Occipital lobe (tissue), 2 donors: ENCODE measurements around the gene JPT1. TPM values are rescaled to one million over a fixed set of nuclear protein-coding genes. Genes with fewer than 3 reads are reported as not detected.

Experiments used
- small RNA-seq: library from RNA; depleted of rRNA; stranded (forward); fragments of <200 nt; gene quantifications from one replicate; pipeline ENCODE3, GENCODE V24; 2014
- total RNA-seq: library from RNA; depleted of rRNA; stranded (reverse); fragments of >200 nt; gene quantifications from one replicate; pipeline ENCODE4 v1.2.3, GENCODE V29; 2014

The JPT1 gene
- total RNA-seq, 1 donor from 2014 or later: 548 TPM

Small RNA genes lying within 50 kb of the gene (small RNA-seq; reads per million reads assigned to genes)
- gene RF00019: not detected

Other genes starting within 250 kb of the JPT1 start
- 0.16 TPM for gene USH1G, start 231.3 kb downstream of the JPT1 start, total RNA-seq
- not detected for gene OTOP2, start 230.2 kb downstream of the JPT1 start, total RNA-seq
- gene OTOP3, start 218.6 kb downstream of the JPT1 start, total RNA-seq: not detected
- 13.7 TPM for gene HID1, start 181.8 kb downstream of the JPT1 start, total RNA-seq
- gene CDR2L, start 166.9 kb downstream of the JPT1 start, total RNA-seq: 4.5 TPM
- 8.0 TPM for gene MRPL58, start 141.8 kb downstream of the JPT1 start, total RNA-seq
- gene ATP5PD, start 107.5 kb downstream of the JPT1 start, total RNA-seq: 100 TPM
- gene KCTD2, start 107.3 kb downstream of the JPT1 start, total RNA-seq: 30.4 TPM
- gene SLC16A5, start 66.6 kb downstream of the JPT1 start, total RNA-seq: 1.4 TPM
- 3.0 TPM for gene ARMC7, start 44.5 kb downstream of the JPT1 start, total RNA-seq
- 18.1 TPM for gene NT5C, start 22.8 kb downstream of the JPT1 start, total RNA-seq
- gene SUMO2, start 28.4 kb upstream of the JPT1 start, total RNA-seq: 264 TPM
- gene NUP85, start 51.2 kb upstream of the JPT1 start, total RNA-seq: 25.1 TPM
- 17.6 TPM for gene GGA3, start 107.1 kb upstream of the JPT1 start, total RNA-seq
- 29.5 TPM for gene MRPS7, start 107.4 kb upstream of the JPT1 start, total RNA-seq
- 5.0 TPM for gene MIF4GD, start 116.7 kb upstream of the JPT1 start, total RNA-seq
- gene SLC25A19, start 134.9 kb upstream of the JPT1 start, total RNA-seq: 4.4 TPM